Calu3 (cell line): ENCODE measurements around the gene CYP19A1. TPM values are rescaled to one million over a fixed set of nuclear protein-coding genes. Genes with fewer than 3 reads are reported as not detected.

Experiments used
- BruUV-seq: library from RNA; stranded (reverse); fragments of 400-500 nt; replicated peaks from 2 replicates; lab custom pipeline; 2021; lab: Mats Ljungman, UMichigan
- CTCF ChIA-PET: fragments of 300-600 bp; sonication (Branson Sonifier 250); formaldehyde crosslinking; loops from one replicate; lab custom pipeline; 2022; ENCODE audit warnings: antibody characterized with exemption; lab: Charles Lee
- DNase-seq: peaks from one replicate; pipeline ENCODE4 v3.0.0; 2022
- H3K27ac Mint-ChIP-seq: one replicate; pipeline ENCODE4 v1.8.0; 2022; ENCODE audit warnings: mixed read lengths; ENCODE audit not compliant: unreplicated experiment
- H3K27me3 Mint-ChIP-seq: one replicate; pipeline ENCODE4 v1.8.0; 2022; ENCODE audit warnings: mixed read lengths; ENCODE audit not compliant: unreplicated experiment
- H3K36me3 Mint-ChIP-seq: one replicate; pipeline ENCODE4 v1.8.0; 2022; ENCODE audit warnings: mild to moderate bottlenecking, moderate library complexity, mixed read lengths; ENCODE audit not compliant: insufficient read depth, unreplicated experiment
- H3K4me1 Mint-ChIP-seq: one replicate; pipeline ENCODE4 v1.8.0; 2022; ENCODE audit warnings: mild to moderate bottlenecking, low read depth, mixed read lengths; ENCODE audit not compliant: unreplicated experiment
- H3K4me3 Mint-ChIP-seq: one replicate; pipeline ENCODE4 v1.8.0; 2022; ENCODE audit warnings: mild to moderate bottlenecking, low read depth, moderate library complexity, mixed read lengths; ENCODE audit not compliant: unreplicated experiment
- H3K9me3 Mint-ChIP-seq: one replicate; pipeline ENCODE4 v1.8.0; 2022; ENCODE audit warnings: low read depth, mixed read lengths; ENCODE audit not compliant: unreplicated experiment
- intact Hi-C: fragments of 100-400 bp; cut with micrococcal nuclease; formaldehyde crosslinking; loops from one replicate; pipeline ENCODE4 v1.10.0; 2022; ENCODE audit not compliant: unreplicated experiment
- total RNA-seq: library from RNA; stranded (reverse); gene quantifications from 2 replicates; pipeline ENCODE4 v1.2.3, GENCODE V29; 2022
- TF ChIP-seq, protein P1 (sequence below): fragments of 200-600 bp; IDR thresholded peaks from one replicate; pipeline ENCODE4 v1.8.0; 2022; ENCODE audit warnings: antibody characterized with exemption; ENCODE audit not compliant: unreplicated experiment

CYP19A1 gene
- total RNA-seq, 1 experiment from 2014 or later, result not detected

DNA sequence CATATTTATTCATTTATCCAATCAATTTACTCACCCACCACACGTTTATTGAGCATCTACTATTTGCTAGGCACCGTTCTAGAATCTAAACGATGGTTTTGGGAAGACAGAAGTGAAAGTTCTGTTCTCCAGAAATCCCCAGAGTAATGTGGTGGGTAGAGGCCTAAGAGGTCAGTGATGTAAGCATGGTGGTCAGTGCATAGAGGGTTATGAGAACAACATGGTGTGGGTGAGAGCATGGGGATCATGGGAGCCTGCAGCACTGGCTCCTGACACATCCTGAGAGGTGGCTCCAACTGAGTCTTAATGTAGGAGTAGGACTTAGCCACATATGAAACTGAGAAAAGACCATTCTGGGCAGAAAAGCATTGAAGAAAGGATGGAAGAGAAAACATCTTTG, 158.4 kb downstream of the CYP19A1 start:
- H3K27ac Mint-ChIP-seq, result no peak overlapping the region
- peaks cover 57% of the 10 kb centered on the region for H3K27me3 Mint-ChIP-seq
- TF ChIP-seq, protein P1, sequence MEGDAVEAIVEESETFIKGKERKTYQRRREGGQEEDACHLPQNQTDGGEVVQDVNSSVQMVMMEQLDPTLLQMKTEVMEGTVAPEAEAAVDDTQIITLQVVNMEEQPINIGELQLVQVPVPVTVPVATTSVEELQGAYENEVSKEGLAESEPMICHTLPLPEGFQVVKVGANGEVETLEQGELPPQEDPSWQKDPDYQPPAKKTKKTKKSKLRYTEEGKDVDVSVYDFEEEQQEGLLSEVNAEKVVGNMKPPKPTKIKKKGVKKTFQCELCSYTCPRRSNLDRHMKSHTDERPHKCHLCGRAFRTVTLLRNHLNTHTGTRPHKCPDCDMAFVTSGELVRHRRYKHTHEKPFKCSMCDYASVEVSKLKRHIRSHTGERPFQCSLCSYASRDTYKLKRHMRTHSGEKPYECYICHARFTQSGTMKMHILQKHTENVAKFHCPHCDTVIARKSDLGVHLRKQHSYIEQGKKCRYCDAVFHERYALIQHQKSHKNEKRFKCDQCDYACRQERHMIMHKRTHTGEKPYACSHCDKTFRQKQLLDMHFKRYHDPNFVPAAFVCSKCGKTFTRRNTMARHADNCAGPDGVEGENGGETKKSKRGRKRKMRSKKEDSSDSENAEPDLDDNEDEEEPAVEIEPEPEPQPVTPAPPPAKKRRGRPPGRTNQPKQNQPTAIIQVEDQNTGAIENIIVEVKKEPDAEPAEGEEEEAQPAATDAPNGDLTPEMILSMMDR, result no peak
- H3K36me3 Mint-ChIP-seq, result no peaks in the 10 kb centered on the region
- no peak for DNase-seq
- H3K4me1 Mint-ChIP-seq, result no peaks in the 10 kb centered on the region
- BruUV-seq, result no TSS peak
- peaks cover 2% of the 10 kb centered on the region for H3K9me3 Mint-ChIP-seq
- CTCF ChIA-PET, result no interaction called here
- no peak overlapping the region for H3K4me3 Mint-ChIP-seq
- intact Hi-C loops, result no loop called here

DNA sequence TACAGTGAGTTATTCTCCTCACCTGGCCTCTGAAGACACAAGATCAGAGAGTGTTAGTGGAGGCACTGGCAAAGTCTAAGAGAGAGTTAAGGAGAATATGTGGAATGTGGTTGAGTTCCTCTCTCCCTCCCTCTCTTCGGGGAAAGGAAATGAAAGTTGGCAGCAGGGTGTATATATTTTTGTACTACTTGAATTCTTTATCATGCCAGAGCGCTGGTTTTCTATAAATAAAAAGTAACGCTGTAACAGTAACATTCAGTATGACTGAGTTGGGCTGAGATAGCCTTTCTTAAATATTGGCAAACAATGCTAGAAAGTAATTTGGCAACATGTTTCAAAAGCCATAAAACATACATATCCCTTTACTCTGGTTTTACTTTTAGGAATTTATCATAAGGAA, 166.2 kb downstream of the CYP19A1 start:
- peaks cover 54% of the 10 kb centered on the region for H3K27me3 Mint-ChIP-seq
- H3K4me1 Mint-ChIP-seq, result no peaks in the 10 kb centered on the region
- CTCF ChIA-PET, result no interaction called here
- DNase-seq, result no peak
- intact Hi-C loops, result no loop called here
- H3K4me3 Mint-ChIP-seq, result no peak overlapping the region
- H3K9me3 Mint-ChIP-seq, result no peaks in the 10 kb centered on the region
- TF ChIP-seq, protein P1, result no peak
- no peak overlapping the region for H3K27ac Mint-ChIP-seq
- BruUV-seq, result no TSS peak
- no peaks in the 10 kb centered on the region for H3K36me3 Mint-ChIP-seq

DNA sequence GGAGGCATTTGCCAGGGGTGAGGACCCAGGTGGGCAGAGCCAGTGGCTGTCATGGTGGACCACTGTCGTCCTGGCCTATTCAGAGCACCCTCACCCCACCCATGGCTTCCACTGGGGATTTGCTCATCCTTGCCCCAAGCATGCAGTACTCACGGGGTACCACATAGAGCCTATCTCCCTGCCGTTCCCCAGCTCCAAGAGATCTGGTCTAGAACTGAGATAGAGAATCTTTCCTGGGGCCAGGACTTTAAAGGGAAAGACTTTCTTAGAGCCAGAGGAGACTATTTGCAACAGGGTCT, 166.8 kb downstream of the CYP19A1 start:
- Mint-ChIP-seq H3K27me3 (peaks cover 55% of the 10 kb centered on the region), H3K4me1 (no peaks in the 10 kb centered on the region), H3K9me3 (no peaks in the 10 kb centered on the region), H3K27ac (no peak overlapping the region), H3K36me3 (no peaks in the 10 kb centered on the region), H3K4me3 (no peak overlapping the region)
- BruUV-seq, result no TSS peak
- DNase-seq, result no peak
- TF ChIP-seq, protein P1, result no peak
- intact Hi-C loops, result no loop called here
- CTCF ChIA-PET, result interaction anchor here (0.6 to 1.2 kb wide), 3 partner anchors 9 to 154 kb away, joined by 3 to 9 read pairs (median 5); no protein-coding TSS in a partner anchor

DNA sequence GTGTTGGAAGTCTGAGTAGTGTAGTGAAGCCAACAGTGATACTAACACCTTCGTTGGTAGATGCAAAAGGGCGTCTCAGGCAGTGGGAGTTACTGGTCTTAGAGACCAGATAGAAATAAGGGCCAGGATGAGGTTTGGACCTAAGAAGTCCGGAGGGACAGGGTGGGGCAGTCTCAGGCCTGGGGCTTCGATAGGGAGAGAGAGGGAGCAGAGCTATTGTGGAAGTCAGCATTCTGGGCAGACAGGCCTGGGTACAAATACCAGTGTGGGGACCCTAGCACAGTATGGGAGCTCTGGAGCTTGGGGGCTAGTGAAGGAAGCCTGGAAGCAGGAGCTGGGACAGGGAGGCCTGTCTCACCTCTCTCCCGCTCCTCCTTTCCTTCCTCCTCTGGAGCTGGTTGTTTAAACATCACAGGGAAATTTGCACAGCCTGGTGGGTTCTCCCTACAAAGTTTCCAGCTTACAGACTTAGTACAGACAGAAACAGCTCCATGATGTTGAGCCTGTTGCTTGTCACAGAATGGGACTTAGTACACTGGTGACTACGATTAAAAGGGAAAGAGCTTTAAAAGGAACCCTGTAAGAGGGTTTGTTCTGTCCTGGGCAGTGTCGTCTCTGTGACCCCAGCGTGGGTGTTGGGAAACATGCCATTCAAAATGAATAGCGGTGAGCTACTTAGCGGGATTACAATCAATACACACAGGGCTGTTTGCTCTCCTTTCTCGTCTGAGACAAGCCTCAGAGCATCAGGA, 167.3 kb downstream of the CYP19A1 start:
- DNase-seq, result no peak
- BruUV-seq, result no TSS peak
- Mint-ChIP-seq H3K36me3 (no peaks in the 10 kb centered on the region), H3K9me3 (no peaks in the 10 kb centered on the region), H3K27me3 (peaks cover 55% of the 10 kb centered on the region), H3K4me1 (no peaks in the 10 kb centered on the region), H3K27ac (no peak overlapping the region), H3K4me3 (no peak overlapping the region)
- CTCF ChIA-PET, result interaction anchor here (0.6 to 1.2 kb wide), 3 partner anchors 9 to 155 kb away, joined by 3 to 9 read pairs (median 5); no protein-coding TSS in a partner anchor
- TF ChIP-seq, protein P1, result no peak
- intact Hi-C loops, result no loop called here
